Measurements from ENCODE around the gene AKAP13.
A peak's percentile ranks its signal among the peaks of the same experiment; 100 is the strongest.
"Not testable (repeated sequence)": the region's sequence is repeated elsewhere in the genome, so short reads cannot be mapped to it uniquely, and the experiment has no call there.

AKAP13 gene

DNA sequence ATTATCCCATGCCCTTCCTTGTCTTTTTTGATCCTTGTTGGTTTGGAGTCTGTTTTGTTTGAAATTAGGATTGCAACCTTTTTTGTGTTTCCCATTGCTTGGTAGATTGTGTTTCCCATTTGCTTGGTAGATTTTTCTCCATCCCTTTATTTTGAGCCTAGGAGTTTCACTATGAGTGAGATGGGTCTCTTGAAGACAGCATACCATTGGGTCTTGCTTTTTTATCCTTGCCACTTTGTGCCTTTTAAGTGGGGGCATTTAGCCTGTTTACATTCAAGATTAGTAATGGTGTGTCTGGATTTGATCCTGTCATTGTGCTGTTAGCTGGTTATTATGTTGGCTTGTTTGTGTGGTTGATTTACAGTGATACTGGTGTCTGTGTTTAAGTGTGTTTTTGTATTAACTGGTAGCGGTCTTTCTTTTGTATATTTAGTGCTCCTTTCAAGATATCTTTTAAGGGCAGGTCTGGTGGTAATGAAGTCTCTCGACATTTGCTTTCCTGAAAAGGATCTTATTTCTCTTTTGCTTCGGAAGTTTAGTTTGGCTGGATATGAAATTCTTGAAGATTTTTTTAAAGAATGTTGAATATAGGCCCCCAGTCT is 70.8 kb downstream of the AKAP13 start:
- no peak for DNase-seq

DNA sequence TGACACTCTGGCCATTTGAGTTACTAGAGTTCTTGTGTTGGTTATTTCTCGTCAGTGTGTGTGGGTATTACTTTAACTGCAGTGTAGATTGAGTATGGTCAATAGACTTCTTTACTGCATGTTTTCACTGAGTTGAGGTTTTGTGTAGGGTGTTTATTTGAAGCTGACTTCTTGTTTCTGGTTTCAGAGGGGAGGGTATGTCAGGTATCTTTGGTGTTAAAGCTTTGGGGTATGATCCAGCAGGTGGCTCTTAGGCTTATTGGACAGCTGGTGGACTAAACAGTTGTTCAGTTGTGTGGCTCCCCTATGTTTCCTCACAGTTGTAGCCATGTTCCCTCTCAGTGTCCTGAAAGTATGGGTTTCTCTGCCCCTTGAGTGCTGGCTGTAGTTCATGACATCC is 72.0 kb downstream of the AKAP13 start:
- no peak for DNase-seq

DNA sequence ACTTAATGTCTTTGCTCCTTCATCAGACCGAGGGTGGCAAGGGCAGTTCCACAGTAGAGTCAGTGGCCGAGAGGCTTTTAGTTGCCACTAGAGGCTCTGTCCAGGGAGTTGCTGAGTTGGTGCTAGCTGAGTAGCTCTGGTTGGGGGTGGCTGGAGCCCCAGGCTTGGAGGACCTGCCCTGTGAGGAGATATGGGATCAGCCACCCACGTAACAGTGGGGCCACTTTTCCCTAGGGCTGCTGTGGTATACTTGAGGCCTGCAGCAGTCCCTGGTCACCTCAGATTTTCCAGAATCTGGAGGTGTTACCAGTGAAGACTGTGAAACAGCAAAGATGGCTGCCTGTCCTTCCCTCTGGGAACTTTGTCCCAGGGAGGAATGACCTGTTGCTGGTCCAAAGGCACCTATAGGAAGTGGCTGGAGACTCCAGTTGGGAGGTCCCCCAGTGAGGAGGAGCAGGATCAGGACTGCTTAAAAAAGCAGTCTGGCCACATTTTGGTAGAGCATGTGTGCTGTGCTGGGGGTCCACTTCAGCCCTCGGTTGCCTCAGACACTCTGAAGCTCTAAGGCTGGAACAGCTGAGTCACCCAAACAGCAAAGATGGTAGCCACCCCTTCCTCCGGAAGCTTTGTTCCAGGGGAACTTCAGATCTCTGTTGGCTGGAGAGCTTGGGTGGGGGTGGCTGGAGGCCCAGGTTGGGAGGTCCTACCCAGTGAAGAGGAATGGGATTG is 72.9 kb downstream of the AKAP13 start:
- no peak for DNase-seq

DNA sequence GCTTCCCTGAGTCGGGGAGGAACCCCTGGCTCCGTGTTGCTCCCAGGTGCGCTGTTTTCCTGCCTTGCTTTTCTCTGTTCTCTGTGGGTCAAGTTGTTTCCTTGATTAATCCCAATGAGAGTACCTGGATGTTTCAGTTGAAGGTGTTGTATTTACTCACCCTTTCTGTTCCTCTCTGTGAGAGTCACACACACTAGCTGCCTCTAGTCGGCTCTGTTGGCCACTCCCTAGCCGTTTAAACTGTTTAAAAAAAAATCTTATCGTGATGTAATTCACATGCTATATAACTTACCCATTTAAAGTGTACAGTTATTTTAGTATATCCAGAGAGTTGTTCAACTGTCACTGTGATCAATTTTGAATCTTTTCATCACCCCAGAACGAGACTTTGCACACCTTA is 74.0 kb downstream of the AKAP13 start:
- DNase-seq: no peak

DNA sequence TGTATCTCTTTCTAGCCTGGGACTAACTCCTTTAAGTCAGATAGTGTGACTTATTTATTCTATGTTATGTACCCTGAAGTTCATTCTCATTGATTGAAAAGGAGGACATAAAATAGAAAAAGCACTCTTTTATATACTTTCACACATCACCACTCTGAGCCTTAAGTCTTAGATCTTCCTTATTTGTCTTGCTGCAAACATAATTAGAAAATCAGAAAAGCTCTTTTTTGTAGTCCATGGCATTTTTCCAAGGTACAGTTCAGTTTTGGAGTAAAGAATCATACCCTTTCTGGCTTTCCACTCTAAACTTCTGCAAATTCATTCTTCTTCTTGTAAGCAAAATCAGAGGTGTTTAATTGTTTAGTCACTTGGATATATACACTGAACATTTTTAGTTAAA is 75.5 kb downstream of the AKAP13 start:
- no peak for DNase-seq

DNA sequence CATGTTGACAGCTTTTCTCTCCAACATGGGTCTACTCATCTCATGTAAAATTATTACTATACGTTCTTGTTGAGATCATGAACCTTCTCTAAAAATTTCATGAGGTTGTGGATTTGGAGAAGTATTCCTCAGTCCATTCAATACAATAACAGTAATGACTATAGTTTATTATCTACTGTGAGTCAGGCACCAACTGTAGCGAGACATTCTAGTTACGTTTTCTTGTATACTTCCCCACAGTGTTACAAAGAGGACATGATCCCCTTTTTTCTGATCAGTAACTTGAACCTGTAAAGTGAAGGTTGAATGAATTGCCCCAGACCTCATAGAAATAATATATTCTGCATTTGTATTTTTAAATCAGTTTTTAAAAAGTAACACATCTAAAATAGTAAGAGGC is 76.4 kb downstream of the AKAP13 start:
- DNase-seq: no peak

DNA sequence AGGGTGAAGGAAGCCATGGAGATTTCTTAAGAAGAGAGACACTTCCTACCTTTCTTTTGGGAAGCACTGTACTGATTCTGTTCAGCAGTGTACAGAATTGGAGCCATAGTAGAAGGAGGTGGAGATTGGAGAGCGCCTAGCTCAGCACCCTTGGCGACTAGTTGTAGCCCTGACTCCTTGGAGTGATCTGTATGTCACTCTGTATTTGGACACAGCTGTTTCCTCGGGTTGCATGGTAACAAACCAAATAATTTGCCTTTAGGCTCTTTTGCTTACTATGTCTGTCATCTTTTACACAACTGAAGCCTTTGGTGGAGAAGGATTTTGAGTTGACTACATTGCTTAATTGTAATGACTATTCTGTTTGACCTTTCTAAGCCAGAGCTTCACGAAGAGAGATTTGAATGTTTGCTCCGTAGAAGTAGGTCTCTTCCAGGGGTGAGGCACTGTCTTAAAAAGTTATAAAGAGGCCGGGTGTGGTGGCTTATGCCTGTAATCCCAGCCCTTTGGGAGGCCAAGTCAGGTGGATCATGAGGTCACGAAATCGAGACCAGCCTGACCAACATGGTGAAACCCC is 77.1 kb downstream of the AKAP13 start:
- DNase-seq: no peak

DNA sequence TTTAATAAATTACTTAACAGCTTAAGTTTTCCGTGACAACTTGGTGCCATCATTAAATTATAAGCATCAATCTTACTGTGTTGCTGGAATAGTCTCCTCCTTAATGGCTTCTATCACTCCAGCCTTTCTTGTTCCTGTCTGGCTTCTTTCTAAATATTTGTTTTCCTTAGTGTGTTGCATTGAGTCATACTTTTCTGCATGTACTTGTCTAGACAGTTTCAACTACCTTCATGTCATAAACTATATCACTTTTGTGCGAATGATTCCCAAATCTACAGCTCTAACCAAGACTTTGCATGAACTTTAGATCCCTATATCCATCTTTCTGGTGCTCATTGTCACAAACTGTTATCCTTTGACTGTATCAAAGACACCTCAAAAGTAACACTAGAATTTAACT is 78.4 kb downstream of the AKAP13 start:
- no peak for DNase-seq

DNA sequence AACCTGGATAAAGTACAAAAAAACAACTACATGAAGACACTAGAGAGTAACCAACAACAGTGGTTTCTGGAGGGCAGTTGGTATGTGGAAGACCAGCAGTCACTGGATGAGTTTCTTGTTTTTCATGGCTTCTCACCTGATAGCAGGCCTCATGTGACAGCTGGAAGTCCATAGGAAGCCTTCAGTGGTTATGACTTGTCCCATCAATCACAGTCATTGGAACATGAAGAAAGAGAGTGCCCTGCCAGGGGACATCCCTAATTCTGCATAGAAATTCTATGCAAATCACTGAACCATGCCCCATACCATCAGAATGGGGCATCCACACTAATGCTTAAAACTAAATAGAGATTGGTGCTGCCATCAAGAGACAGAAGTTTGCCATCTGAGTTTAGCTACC is 81.6 kb downstream of the AKAP13 start:
- DNase-seq: no peak

DNA sequence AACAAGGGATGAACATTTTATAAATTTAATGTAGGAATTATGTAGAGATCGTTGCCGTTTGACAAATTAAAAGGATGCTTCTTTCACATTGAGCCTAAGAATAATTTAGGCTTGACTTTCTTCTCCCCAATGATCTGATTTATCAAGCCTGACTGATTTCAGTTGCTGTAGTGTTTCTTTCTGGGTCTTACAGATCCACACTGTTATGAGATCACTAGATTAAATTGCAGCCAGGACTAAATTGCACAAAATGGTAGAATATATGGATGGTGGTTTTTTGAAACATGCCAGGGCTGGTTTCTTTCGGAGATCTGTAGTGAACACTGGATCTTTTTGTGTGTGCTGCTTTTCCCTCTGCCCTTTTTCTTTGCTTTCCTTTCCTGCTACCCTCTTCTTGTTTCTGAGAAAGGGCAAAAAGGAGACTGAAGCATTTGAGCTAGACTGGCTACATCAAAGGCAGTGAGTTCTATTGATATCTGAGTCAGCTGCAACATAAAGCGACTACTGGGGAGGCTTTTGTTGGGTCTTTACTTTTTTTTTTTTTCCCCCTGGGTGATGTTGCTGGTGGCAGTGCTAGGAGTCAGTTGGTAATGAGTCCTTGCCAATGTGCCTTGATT is 83.0 kb downstream of the AKAP13 start:
- DNase-seq: no peak

DNA sequence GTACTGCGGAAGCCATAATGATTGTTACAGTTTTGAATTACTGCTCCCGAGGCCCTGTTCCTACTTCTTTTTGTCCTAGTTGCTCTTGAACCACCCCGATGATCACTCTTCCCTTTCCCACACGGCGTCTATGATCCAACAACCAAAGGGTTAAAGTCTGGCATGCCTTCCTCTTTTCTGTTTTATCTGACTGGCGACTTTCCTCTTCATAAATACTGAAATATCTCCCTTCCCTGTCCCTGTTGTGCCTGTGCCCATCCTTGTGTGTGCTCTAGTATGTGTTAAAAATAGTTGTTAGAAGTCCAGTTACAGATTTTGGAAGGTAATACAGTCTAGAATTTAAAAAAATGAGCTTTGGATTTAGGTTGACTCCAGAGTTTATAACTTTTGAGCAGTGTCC is 83.6 kb downstream of the AKAP13 start:
- DNase-seq: no peak

DNA sequence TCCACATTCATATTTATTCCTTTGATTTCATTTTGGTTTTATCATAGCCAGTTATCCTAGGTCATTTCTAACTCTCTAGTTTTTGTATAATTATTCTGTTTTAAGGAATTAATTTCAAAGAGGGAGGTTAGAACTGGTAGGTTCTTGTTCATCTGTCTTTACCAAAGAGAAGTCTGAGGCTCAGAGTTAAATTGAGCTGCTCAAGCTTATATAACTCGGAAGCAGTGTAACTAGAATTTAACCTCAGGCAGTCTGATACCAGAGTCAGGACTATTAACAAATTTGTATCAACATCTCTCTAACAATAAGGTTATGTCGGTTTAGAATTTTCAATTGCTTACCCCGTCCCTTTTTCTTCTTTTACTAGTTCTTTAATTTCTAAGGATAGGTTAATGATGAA is 84.1 kb downstream of the AKAP13 start:
- no peak for DNase-seq

DNA sequence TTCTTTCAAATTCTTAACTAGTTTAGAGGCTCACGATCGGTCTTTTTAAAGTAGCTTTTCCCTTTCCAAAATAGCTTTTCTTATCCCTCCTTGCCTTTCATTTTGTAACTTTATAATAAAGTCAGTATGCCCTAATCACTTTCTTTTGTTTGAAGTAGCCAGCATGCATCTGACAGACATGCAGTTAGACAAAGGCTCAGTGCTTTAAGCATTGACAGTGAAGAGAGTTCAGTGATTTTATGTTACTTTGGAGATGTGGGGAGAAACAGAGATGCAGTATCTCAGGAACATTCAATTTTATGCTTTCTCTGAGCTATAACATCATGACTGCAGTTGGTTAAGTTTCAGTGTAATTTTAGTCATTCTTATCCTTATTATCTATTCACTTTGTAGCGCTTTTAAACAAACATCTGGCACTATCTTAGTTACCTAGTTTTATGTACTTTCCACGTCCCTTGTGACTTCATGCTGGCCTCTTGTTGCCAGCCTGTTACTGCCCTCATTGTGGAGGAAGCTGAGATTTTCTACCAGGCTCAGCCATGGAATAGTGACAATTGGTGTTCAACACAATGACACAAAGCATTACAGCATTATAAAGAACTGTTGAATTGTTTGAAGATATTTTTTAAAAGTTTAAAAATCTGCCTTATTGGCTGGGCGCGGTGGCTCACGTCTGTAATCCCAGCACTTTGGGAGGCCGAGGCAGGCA is 90.3 kb downstream of the AKAP13 start:
- DNase-seq: no peak

DNA sequence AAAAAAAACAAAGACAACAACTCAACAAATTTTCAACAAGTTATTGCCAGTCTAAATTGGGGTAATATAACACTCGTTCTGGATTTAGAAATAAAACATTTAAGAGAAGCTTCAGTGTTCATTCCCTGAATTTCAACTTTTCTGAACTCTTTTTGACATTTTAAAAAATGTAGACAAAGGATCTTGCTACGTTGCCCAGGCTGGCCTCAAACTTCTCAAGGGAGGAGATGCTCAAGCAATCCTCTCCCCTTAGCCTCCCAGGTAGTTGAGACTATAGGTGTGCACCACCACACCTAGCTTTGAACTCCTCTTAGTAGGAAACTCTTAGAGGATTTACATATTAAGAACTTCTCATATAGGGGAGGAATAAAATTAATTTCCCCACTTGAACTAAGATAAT is 91.9 kb downstream of the AKAP13 start:
- DNase-seq: no peak

DNA sequence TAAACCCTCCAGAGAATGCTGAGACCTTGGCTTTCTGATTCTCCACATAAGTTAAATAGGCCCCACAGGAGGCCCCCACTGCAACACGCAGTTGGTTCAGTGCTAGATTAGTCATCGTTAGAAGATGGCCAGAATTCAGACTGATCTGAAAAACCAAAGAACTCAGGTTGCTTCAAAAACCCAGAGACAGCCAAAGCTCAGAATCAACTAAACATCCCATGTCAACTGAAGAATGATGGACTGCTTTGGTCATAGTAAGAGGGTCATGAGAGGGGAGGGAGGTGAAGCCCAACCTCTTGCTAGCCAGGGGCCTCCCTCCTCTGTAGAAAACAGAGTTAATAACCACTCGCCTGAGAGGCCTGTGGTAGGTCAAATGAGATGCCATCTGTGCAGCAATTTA is 93.1 kb downstream of the AKAP13 start:
- DNase-seq: peak; percentile 42

DNA sequence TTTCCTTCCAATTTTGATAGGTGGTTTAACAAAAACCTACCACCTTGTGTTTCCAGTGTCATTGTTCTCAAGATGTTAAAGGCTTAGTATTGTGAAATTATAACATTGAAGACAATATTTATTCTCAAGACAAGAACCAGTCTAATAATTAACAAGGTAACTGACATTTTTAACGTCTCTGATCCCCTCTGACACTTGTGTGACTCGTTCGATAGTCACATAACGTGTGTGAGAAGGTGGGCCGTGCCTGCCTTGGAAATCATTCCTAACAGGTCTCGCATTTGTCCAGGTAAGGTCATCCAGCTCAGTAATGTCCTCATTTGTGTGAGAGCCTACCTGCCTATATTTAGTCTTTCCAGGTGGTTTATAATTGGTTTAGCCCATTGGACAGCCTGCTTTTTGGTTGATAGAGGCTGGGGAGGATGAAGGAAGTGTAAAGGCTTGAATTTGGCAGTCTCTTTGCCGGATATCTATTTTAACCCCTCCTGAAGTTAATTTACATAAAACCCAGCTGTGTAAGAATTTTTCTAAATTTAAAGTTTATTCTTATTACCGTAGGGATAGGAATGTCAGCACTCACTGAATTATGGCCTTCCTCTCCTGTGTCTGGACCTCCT is 94.4 kb downstream of the AKAP13 start:
- DNase-seq: no peak

DNA sequence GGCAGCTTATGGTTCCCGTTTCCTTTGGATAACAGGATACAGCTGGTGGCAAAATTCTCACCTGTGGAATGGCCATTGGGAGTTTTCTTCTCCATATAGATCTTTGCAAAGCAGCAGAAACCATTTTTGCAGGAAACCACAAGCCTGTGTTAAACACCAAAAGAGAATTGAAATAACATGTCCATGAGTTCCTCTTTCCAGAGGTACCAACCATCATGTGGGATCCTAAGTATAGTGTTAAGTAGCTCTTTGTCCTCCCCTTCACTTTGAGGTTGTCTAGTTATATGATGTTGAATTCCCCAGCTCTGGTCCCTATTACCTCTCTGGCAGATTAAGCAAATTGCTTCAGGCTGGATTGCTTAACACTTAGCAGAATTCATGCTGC is 94.9 kb downstream of the AKAP13 start:
- no peak for DNase-seq

DNA sequence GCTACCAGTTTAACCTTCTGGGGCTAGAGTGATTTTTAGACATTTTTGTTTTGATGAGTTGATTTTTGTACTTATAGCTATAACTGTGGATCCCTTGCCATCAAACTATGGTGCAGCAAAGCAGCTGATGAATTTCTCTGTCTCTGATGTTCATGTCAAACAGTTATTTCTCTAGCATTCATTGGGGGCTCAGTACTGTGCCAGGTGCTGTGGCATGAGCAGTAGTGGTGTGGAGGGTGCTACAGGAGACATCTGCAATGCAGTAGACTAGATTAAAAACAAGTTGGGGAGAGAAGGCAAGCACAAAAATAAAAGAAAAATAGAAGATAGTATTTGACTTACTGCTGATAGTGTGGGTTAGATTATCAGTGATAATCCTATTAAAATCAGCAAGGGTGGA is 95.3 kb downstream of the AKAP13 start:
- DNase-seq: no peak

DNA sequence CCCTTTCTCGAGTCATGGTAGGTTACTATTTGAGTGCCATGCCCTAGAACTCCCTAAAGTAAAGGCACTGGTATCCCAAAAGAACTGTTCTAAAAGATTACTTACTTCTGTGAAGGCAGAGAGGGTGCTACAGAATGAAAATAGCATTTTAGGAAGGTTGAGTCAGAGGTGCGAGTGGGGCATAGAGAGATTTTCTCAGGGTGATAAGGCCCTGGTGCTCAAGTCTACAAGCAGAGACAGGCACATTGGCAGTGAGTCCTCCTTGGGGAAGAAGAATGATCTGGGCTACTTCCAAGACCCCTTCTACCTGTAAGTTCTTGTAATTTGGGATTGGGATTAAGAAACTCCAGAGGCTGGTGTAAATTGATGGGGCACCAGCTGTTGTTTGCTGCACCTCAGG is 96.7 kb downstream of the AKAP13 start:
- DNase-seq: no peak

DNA sequence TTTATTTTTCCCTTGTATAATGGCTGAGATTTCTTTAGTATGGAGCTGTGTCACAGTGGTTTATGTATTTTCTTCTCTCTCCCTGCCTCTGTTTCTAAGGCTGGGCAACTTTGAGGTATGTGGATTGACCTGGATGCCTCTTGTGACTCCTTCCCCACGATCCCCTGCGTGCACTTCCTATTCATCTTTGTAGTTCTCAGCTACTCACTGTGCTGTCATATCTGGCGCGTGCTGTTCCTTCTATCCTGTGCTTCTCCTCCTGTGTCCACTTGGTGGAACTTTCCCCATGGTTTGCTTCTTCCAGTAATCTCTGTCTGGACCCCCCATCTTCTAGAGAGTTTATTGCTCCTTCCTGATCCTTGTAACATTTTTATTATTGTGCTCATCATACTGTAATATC is 97.3 kb downstream of the AKAP13 start:
- DNase-seq: no peak

DNA sequence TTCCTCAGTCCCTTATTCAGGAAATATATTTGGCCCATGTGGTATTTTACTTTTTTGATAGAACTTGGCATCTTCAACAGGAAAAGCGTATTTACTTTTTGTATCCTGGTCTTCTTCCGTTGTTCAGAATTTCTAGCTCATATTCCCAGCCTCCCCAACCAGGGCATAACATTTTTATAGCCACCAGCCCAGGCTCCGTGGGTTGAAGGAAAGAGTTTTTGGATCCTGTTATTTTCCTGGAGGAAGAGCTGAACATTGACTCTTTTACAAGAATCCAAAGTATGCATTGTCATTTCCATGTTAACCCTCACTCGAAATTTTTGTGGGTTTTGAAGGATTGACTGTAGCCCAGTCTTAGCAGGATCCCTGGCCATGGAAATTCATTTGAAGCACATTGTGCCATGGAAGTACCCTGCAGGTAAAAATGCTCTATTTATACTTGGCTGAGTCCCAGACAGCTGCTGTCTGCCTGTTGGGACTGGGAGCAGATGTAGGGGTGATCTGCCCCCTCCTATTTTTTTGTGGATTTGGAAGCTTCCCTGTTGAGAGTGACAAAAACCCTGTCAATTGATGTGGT is 98.8 kb downstream of the AKAP13 start:
- DNase-seq: no peak

DNA sequence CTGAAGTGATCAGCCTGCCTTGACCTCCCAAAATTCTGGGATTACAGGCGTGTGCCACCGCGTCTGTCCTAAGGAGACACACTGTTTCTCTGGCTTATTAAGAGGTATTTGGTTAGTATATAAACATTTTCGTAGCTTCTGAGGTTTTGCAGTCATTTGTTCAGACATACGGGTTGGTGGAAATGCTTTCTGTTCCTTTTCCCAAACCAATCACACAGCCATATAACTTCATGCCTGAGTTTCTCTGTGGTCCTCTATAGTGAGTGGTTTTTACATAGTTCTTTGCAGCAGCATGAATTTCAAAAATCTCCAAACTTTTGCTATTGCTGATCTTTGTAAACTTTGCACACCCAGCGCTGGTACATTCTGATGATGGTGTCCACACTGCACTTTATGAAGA is 100.5 kb downstream of the AKAP13 start:
- DNase-seq: no peak

DNA sequence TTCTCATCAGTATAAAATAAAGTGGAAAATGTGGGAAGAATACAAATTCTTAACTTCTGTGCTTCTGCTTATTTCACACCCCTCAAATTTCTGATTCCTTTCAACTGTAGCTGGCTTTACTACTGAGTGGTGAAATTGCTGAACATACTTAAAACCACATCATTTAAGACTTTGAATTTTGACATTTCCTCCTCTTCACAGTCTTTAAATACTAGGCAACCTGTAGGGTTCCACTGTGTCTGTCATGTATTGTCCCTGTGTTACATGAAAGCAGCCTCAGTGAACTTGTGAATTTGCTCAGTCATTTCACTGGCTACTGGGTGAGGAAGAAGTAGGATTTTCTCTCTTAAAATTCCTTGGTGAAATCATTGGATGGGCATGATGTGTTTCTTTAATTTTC is 101.1 kb downstream of the AKAP13 start:
- DNase-seq: not testable (repeated sequence)
